ENCODE measurements around the gene ARHGAP24.

- TF ChIP-seq CTCF (IDR thresholded peaks at IDR 0.05) (no peak), ZNF138 (CRISPR knock-in tag; conservative IDR thresholded peaks at IDR 0.05) (no peak), MAX (CRISPR knock-in tag; IDR thresholded peaks at IDR 0.05) (no peak), USF2 (CRISPR knock-in tag; IDR thresholded peaks at IDR 0.05) (no peak), SMAD3 (CRISPR knock-in tag; IDR thresholded peaks at IDR 0.05; ENCODE audit: borderline replicate concordance) (no peak), USF1 (CRISPR knock-in tag; IDR thresholded peaks at IDR 0.05) (no peak), PRDM15 (CRISPR knock-in tag; IDR thresholded peaks at IDR 0.05) (no peak), ETV6 (CRISPR knock-in tag; IDR thresholded peaks at IDR 0.05) (no peak)
These were observed 538.7 kb downstream of the ARHGAP24 start for GRCh38 chr4:86013621-86014020.
